Neutrophil (primary cell): Measurements from ENCODE around the gene SRP54.

Experiments used
- H3K27ac ChIP-seq: fragments of 200-600 bp; sonication (generic); 2 replicates; pipeline ENCODE4 v1.5.1; 2016; ENCODE audit warnings: mild to moderate bottlenecking, moderate library complexity
- H3K27me3 ChIP-seq: fragments of 200-600 bp; sonication (generic); 2 replicates; pipeline ENCODE4 v1.6.0; 2016; ENCODE audit warnings: mild to moderate bottlenecking
- H3K36me3 ChIP-seq: fragments of 200-600 bp; sonication (generic); 2 replicates; pipeline ENCODE4 v1.5.1; 2017
- H3K4me1 ChIP-seq, 2 experiments: fragments of 200-600 bp in 1 of 2; sonication (generic) in 1 of 2; 1 replicate in 1 of 2; 2 replicates in 1 of 2; pipeline versions ENCODE4 v1.5.1 to v1.6.1; 2013 to 2016; ENCODE audit warnings: low read depth in 1 of 2, low read length in 1 of 2, mild to moderate bottlenecking in 1 of 2, moderate library complexity in 1 of 2; ENCODE audit not compliant: control insufficient read depth in 1 of 2, insufficient read depth in 1 of 2
- H3K4me3 ChIP-seq, 2 experiments: fragments of 200-600 bp in 1 of 2; sonication (generic) in 1 of 2; 1 replicate in 1 of 2; 2 replicates in 1 of 2; pipeline ENCODE4 v1.5.1; 2013 to 2016; ENCODE audit warnings: low read depth in 1 of 2, low read length in 1 of 2, mild to moderate bottlenecking in 1 of 2, moderate library complexity in 1 of 2
- H3K9me3 ChIP-seq: fragments of 200-600 bp; sonication (generic); 2 replicates; pipeline ENCODE4 v1.5.1; 2016
- CTCF ChIP-seq: fragments of 200-600 bp; sonication (generic); IDR thresholded peaks from 2 replicates; pipeline ENCODE4 v1.5.1; 2016; ENCODE audit warnings: antibody characterized with exemption

SRP54 gene

GRCh38 chr14:34971801-34972200 is 11.0 kb upstream of the SRP54 start:
- peaks cover 24% of the 10 kb centered on the region for H3K36me3 ChIP-seq
- H3K27me3 ChIP-seq = no peaks in the 10 kb centered on the region
- no peak overlapping the region for H3K4me3 ChIP-seq
- H3K4me1 ChIP-seq = no peaks in the 10 kb centered on the region
- no peaks in the 10 kb centered on the region for H3K9me3 ChIP-seq
- TF ChIP-seq CTCF = no peak
- no peak overlapping the region for H3K27ac ChIP-seq

- TF ChIP-seq CTCF = no peak
- no peak overlapping the region for H3K4me3 ChIP-seq
- no peak overlapping the region for H3K27ac ChIP-seq
- H3K9me3 ChIP-seq = no peaks in the 10 kb centered on the region
- H3K4me1 ChIP-seq = peaks cover 24% of the 10 kb centered on the region in 2 experiments
- peaks cover 5% of the 10 kb centered on the region for H3K36me3 ChIP-seq
- H3K27me3 ChIP-seq = no peaks in the 10 kb centered on the region
Observed at GRCh38 chr14:34978444-34978843, 4.3 kb upstream of the SRP54 start.

GRCh38 chr14:34980337-34980900 is 2.4 kb upstream of the SRP54 start:
- H3K27ac ChIP-seq = peak overlapping the region; percentile 96

GRCh38 chr14:34981743-34982420 is 910 bp upstream of the SRP54 start:
- Histone ChIP-seq H3K4me3 (peak overlapping the region; percentile 88 to 93), H3K36me3 (peaks cover 5% of the 10 kb centered on the region), H3K27ac (peak overlapping the region; percentile 96), H3K9me3 (no peaks in the 10 kb centered on the region), H3K4me1 (peaks cover 45 to 49% of the 10 kb centered on the region in 2 experiments), H3K27me3 (no peaks in the 10 kb centered on the region)
- no peak for TF ChIP-seq CTCF

More at GRCh38 chr14:34980337-34980900, 2.4 kb upstream of the SRP54 start:
- Histone ChIP-seq H3K36me3 (peaks cover 5% of the 10 kb centered on the region), H3K4me3 (peak overlapping the region; percentile 88 to 93), H3K4me1 (peaks cover 44% of the 10 kb centered on the region in 2 experiments), H3K27me3 (no peaks in the 10 kb centered on the region), H3K9me3 (no peaks in the 10 kb centered on the region)
- TF ChIP-seq CTCF = no peak

GRCh38 chr14:34983148-34983760 is 462 bp downstream of the SRP54 start:
- Histone ChIP-seq H3K27me3 (no peaks in the 10 kb centered on the region), H3K4me3 (peak overlapping the region; percentile 88 to 93), H3K4me1 (peaks cover 45 to 49% of the 10 kb centered on the region in 2 experiments), H3K27ac (peak overlapping the region; percentile 96), H3K36me3 (no peaks in the 10 kb centered on the region), H3K9me3 (no peaks in the 10 kb centered on the region)
- no peak for TF ChIP-seq CTCF
